Astrocyte of the spinal cord (primary cell): ENCODE results near the gene STARD9.

Experiments
- DNase-seq: peaks from one replicate; pipeline ENCODE4 v3.0.0; 2011; ENCODE audit warnings: low read depth, low spot score
- H3K4me3 ChIP-seq: 2 replicates; pipeline ENCODE4 v1.5.1; 2011; ENCODE audit warnings: low read depth, mild to moderate bottlenecking, low read length, moderate library complexity
- in situ Hi-C: cut with HindIII; loops from 2 replicates; pipeline ENCODE4 v1.10.0; 2017; ENCODE audit warnings: low sequenced_read_pairs
- TF ChIP-seq, protein P1 (sequence below): IDR thresholded peaks from 2 replicates; pipeline ENCODE4 v1.5.1; 2012; ENCODE audit warnings: low read depth, mild to moderate bottlenecking, low read length, inconsistent platforms

Gene STARD9

GRCh38 chr15:42612367-42612912 lies 37.0 kb downstream of the STARD9 start:
- no peak for DNase-seq
- no peak overlapping the region for H3K4me3 ChIP-seq
- in situ Hi-C loops, result no loop called here
- TF ChIP-seq, protein P1, sequence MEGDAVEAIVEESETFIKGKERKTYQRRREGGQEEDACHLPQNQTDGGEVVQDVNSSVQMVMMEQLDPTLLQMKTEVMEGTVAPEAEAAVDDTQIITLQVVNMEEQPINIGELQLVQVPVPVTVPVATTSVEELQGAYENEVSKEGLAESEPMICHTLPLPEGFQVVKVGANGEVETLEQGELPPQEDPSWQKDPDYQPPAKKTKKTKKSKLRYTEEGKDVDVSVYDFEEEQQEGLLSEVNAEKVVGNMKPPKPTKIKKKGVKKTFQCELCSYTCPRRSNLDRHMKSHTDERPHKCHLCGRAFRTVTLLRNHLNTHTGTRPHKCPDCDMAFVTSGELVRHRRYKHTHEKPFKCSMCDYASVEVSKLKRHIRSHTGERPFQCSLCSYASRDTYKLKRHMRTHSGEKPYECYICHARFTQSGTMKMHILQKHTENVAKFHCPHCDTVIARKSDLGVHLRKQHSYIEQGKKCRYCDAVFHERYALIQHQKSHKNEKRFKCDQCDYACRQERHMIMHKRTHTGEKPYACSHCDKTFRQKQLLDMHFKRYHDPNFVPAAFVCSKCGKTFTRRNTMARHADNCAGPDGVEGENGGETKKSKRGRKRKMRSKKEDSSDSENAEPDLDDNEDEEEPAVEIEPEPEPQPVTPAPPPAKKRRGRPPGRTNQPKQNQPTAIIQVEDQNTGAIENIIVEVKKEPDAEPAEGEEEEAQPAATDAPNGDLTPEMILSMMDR, result no peak

GRCh38 chr15:42616107-42616506 lies 40.7 kb downstream of the STARD9 start:
- no peak for DNase-seq
- TF ChIP-seq, protein P1, result no peak
- in situ Hi-C loops, result no loop called here
- H3K4me3 ChIP-seq, result no peak overlapping the region

- peak; percentile 10 for DNase-seq
- no peak overlapping the region for H3K4me3 ChIP-seq
- TF ChIP-seq, protein P1, result no peak
- in situ Hi-C loops, result no loop called here
Observed at GRCh38 chr15:42619656-42620371, 44.4 kb downstream of the STARD9 start.

DNA sequence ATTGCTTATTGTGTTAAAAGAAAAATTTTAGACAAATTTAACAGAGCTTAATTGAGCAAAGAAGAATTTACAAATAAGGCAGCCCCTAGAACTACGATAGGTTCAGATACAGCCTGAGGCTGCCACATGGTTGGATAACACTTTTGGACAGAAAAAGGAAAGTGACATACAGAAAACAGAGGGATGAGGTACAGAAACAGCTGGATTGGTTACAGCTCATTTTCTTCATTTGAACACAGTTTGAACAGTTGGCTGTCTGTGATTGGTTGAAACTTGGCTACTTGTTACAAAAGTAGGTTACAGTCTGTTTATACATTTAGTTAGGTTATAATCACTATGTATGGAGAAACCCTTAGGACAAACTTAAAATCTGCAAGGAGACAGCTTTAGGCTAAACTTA lies 46.0 kb downstream of the STARD9 start:
- in situ Hi-C loops, result no loop called here
- DNase-seq, result no peak
- TF ChIP-seq, protein P1, result no peak
- no peak overlapping the region for H3K4me3 ChIP-seq

DNA sequence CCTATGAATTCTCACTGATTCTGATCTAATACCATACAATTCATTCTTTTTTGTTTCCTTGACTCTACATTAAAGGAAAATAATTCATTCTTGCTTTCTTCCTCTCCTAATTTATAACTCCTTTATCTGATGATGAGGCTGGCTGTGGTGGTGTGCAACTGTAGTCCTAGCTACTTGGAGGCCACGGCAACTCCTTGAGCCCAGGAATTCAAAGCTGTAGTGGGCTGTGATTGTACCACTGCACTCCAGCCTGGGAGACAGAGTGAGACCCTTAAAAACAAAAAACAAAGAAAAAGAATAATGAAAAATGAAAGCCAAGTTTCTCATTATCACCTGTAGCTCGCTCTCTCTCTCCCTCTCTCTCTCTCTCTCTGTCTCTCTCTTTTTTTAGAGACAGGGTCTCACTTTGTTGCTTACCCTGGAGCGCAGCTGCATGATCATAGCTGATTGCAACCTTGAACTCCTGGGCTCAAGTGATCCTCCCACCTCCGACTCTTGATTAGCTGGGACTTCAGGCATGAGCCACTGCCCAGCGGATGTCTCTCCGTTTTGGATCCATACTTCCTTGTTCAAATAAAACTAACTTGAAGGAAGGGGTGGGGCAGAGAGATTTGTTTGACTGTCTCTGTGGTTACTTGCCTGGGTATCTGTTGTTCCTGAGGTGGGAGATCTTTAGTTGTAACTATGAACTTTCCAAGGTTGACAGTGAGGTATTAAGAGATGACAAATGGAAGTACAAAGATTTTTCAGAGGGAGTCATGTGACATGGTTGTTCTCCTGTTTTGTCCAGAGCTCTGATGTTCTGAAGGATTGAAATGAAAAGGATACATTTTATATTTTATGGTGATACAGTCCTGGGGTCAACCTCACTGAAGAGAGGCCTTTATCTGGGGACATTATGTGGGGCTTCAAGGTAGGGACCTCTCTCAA lies 46.9 kb downstream of the STARD9 start:
- TF ChIP-seq, protein P1, result no peak
- in situ Hi-C loops, result no loop called here
- no peak overlapping the region for H3K4me3 ChIP-seq
- no peak for DNase-seq

- no peak for DNase-seq
- in situ Hi-C loops, result no loop called here
- TF ChIP-seq, protein P1, result no peak
- no peak overlapping the region for H3K4me3 ChIP-seq
Observed at GRCh38 chr15:42623951-42624350, 48.5 kb downstream of the STARD9 start.
